GM10847 (cell line): Measurements from ENCODE around the gene NXPH3.

Experiments
- POLR2A ChIP-seq: IDR thresholded peaks from 2 replicates; pipeline ENCODE4 v1.6.1; 2011; ENCODE audit not compliant: insufficient read length; ENCODE audit errors: extremely low read depth

The NXPH3 gene

DNA sequence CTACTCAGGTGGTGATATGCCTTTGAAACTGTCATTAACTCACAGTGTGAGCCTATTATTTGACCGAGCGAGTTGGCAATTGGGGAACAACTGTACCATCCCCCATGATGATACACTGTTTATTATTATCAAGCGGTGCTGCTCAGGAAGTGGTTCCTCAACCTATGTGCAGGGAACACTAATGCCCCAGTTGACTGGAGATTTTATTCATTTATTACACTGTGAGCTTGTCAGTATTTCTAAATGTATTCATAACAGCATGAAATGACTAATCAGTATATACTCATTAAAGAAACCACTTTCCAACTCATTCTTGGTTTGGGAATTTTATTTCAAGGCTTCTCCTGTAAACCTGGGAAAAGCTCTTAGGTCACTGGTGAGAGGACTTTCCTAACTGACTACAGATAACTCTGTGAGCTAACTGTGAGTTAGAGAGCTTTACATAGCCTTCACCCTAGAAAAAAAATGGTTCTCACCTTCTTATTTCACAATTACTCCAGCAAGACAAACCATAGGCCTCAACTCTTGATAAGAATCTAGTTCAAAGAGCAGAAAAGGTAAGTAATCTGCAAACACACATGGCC, 42.4 kb downstream of the NXPH3 start:
- no peak for TF ChIP-seq POLR2A

DNA sequence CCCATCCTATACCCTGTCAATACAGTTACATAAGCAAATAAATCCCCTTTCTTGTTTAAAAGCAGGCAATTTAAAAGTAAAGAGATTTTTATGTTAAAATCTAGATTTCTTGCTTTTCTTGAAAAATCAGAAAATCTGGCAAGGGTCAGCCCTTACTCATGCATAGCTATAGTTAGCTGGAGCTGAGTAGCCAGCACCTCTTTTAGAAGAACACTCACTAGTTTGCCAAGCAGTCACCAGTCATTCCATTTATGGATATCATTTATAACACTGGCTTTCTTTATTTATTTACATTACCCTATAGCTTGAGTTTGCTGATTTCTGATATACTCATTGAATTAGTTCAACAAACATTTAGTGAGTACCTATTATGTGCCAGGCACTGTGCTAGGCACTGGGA, 45.7 kb downstream of the NXPH3 start:
- no peak for TF ChIP-seq POLR2A

DNA sequence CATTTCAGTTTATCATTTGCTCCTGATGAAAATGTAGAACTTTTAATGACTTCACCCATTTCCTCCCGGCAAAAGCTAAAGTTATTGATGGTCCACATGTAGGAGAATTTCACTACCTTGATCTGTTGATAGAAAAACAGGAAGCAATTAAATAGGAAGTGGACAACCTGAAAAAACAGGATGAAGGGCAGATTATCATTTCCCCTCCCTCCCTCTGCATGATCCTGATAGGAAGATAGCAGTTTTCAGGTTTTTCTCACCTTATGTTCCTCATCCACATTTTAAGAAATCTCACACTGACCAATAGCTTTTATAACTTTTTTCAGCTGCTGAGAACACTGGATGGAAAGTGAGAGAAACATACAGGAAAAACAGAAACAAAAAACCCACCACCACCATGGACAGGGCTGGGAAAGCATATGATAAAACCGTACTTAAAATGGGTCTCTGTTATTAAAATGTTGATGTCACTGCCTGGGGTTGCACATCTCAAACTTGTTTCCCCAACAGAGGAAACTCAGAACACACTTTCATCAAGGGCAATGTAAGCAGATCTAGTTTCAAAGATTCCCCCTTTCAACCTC, 46.4 kb downstream of the NXPH3 start:
- no peak for TF ChIP-seq POLR2A

DNA sequence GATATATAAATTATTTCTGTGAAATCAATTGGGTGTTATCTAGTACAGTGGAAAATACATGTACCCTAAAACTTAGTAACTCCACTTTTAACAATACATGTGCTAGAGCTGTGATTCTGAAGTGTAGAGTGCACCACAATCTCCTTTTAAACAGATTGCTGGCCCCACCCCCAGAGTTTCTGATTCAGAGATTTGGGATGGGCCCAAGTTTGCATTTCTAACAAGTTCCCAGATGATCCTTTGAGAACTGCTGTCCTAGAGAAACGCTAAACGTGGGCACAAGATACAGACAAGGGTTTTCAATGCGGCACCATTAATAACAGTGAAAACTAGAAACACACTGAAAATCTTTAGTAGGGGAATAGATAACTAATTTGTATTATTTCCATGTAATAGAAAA, 49.2 kb downstream of the NXPH3 start:
- no peak for TF ChIP-seq POLR2A

DNA sequence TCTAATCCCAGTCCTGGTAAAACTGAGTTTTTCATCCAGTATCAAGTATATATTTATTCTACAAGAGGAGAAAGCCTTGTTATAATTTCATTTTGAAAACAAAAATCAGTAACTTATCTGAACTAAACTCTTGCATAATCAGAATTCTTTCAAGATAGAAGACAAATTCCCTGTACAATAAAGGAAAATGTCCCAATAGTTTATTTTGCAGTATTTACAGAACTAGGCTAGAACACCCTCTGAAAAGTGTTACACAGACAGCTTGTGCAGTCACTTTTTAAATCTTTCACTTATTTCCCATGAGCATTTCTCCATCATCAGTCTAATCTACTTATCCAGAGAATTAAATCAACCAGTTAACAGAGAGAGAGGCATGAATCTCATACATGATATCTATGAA, 53.8 kb downstream of the NXPH3 start:
- no peak for TF ChIP-seq POLR2A

DNA sequence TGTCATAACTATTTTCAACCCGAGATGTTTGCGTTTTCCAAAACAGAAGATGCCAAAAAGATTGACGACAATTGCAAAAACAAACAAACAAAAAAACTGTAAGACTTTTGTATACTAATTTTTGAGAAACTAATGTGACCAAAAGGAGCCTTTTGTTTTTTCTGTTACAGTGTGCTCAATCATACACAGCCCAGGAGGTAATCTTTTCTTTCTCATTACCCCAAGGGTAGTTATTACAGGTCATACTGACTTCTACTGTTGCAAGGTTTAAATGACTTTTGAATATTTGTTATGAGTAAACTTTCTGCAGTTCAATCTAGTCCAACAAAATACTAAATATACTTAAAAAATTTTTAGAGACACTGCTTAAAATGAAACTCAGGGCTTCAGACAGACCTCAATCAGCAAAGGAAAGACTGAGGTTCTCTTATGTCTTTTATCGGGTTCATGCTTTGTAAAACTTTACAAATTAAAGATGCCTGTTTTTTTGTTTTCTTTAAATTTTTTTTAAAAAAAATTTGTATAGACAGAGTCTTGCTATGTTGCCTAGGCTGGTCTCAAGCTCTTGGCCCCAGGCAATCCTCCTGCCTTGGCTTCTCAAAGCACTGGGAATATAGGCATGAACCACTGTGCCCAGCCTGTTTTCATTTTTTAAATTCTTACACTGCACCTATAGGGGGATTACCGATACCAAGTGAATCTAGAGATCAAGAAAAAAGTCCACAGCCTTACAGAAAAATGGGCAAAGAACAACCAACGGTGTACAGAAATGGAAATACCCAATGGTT, 54.6 kb downstream of the NXPH3 start:
- no peak for TF ChIP-seq POLR2A

DNA sequence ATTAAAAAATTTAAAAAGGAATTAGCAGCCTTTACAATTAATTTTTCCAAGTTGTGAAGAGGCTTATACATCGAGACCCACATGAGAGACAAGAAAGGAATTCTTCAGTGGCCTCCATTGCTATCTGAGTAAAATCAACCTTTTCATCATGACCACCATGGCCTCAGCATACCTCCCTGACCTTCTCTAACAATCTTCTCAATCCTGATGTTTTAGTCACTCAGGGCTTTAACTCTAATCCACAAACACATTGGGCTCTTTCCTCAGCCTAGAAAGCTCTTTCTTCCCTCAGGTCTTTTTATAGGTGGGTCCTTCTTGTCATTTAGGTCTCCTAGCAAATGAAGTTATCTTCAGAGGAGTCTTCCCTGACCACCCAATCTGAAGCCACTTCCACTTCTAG, 55.8 kb downstream of the NXPH3 start:
- TF ChIP-seq POLR2A = no peak
